Activated T-cell treated with anti-CD3 and anti-CD28 coated beads, Interleukin-2, amount 50 U/mL, for 48 hours (primary cell): Measurements from ENCODE around the gene BTF3L4.
"Not testable (repeated sequence)": the region's sequence is repeated elsewhere in the genome, so short reads cannot be mapped to it uniquely, and the experiment has no call there.

Source experiments
- DNase-seq, 2 experiments: peaks; one replicate each; pipeline ENCODE4 v3.0.0-alpha.2; 2020

Gene BTF3L4

GRCh38 chr1:52056163-52056936, at the start of gene BTF3L4:
Gene BTF3L4, plus strand, starts transcription at chr1:52056295. Its CDS starts 3,553 bp downstream, at chr1:52059848.
- peak; percentile 94 to 96 for DNase-seq

- DNase-seq, result no peak
Measured at GRCh38 chr1:52007215-52008002, 48.7 kb upstream of the BTF3L4 start.

- DNase-seq, result no peak
Measured at GRCh38 chr1:52008071-52008809, 47.9 kb upstream of the BTF3L4 start.

GRCh38 chr1:52022133-52022532, 34.0 kb upstream of the BTF3L4 start:
- no peak for DNase-seq

GRCh38 chr1:52026278-52026677, 29.8 kb upstream of the BTF3L4 start:
- DNase-seq, result no peak

GRCh38 chr1:52028328-52028727, 27.8 kb upstream of the BTF3L4 start:
- no peak for DNase-seq

GRCh38 chr1:52028839-52029238, 27.3 kb upstream of the BTF3L4 start:
- DNase-seq, result not testable (repeated sequence)

GRCh38 chr1:52032124-52032784, 23.8 kb upstream of the BTF3L4 start:
- peak in 1 of 2 experiments; percentile 25 for DNase-seq

GRCh38 chr1:52032785-52033131, 23.3 kb upstream of the BTF3L4 start:
- DNase-seq, result peak; percentile 33 to 45

GRCh38 chr1:52033190-52034049, 22.7 kb upstream of the BTF3L4 start, which contains the start of gene KTI12:
Gene KTI12, minus strand, starts transcription at chr1:52033810. Its CDS starts 49 bp downstream, at chr1:52033761.
- peak; percentile 86 to 88 for DNase-seq

- DNase-seq, result no peak
Measured at GRCh38 chr1:52034050-52034384, 22.1 kb upstream of the BTF3L4 start.

- DNase-seq, result no peak
Measured at GRCh38 chr1:52037402-52037814, 18.7 kb upstream of the BTF3L4 start.

- no peak for DNase-seq
Measured at GRCh38 chr1:52037909-52038308, 18.2 kb upstream of the BTF3L4 start.

- DNase-seq, result no peak
Measured at GRCh38 chr1:52041551-52042185, 14.4 kb upstream of the BTF3L4 start.

GRCh38 chr1:52045236-52045635, 10.9 kb upstream of the BTF3L4 start:
- no peak for DNase-seq

GRCh38 chr1:52045666-52046195, 10.4 kb upstream of the BTF3L4 start:
- DNase-seq, result not testable (repeated sequence)

GRCh38 chr1:52049337-52049736, 6.8 kb upstream of the BTF3L4 start:
- not testable (repeated sequence) for DNase-seq

- no peak for DNase-seq
Measured at GRCh38 chr1:52053862-52054261, 2.2 kb upstream of the BTF3L4 start.

GRCh38 chr1:52054496-52055065, 1.5 kb upstream of the BTF3L4 start:
- peak in 1 of 2 experiments; percentile 24 for DNase-seq

- peak; percentile 78 to 79 for DNase-seq
Measured at GRCh38 chr1:52055066-52055865, 829 bp upstream of the BTF3L4 start, which contains the start of gene TXNDC12. Gene TXNDC12, minus strand, starts transcription at chr1:52055191. Its CDS starts 95 bp downstream, at chr1:52055096.
